Activated naive CD4-positive, alpha-beta T cell treated with anti-CD3 and anti-CD28 coated beads, Interleukin-2, amount 50 U/mL, for 16 hours (primary cell): ENCODE data around the gene MTUS2.

Experiments
- DNase-seq: peaks from one replicate; pipeline ENCODE4 v3.0.0-alpha.2; 2020

MTUS2 gene

GRCh38 chr13:28820099-28821051 is at the start of gene MTUS2:
Gene MTUS2 (plus strand): TSS chr13:28820339.
- peak; percentile 42 for DNase-seq

GRCh38 chr13:28778308-28779215 is 41.6 kb upstream of the MTUS2 start:
- no peak for DNase-seq

GRCh38 chr13:28792992-28793391 is 27.1 kb upstream of the MTUS2 start:
- DNase-seq, result no peak

- DNase-seq, result no peak
Observed at GRCh38 chr13:28794396-28794795, 25.7 kb upstream of the MTUS2 start.

GRCh38 chr13:28796938-28797257 is 23.2 kb upstream of the MTUS2 start:
- no peak for DNase-seq

DNA sequence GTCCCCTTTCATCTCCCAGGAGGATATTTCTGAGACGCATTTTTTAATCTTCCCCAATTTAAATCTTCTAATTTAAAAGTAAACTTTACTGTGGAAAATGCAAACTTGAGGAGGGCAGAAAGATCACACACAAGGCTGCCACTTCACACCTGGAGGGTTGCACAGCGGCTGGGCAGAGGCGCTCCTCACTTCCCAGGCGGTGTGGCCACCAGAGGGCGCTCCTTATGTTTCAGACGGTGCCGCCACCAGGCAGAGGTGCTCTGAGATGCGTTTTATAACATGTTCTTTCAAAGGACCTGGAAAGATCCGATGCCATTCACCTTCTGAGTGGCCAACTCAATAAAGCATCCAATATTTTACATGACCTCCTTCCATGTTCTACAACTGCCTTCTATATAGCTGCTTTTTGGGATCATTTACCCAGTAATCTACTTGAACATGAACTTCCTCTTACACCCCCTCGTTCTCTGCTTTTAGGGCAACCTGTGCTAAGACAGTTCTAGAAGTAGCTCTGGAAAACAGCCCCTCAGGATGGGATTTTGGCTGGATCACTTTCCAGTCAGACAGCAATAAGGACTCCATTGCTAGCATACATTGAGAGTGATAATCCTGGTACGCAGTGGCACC is 14.8 kb upstream of the MTUS2 start:
- peak; percentile 20 for DNase-seq

DNA sequence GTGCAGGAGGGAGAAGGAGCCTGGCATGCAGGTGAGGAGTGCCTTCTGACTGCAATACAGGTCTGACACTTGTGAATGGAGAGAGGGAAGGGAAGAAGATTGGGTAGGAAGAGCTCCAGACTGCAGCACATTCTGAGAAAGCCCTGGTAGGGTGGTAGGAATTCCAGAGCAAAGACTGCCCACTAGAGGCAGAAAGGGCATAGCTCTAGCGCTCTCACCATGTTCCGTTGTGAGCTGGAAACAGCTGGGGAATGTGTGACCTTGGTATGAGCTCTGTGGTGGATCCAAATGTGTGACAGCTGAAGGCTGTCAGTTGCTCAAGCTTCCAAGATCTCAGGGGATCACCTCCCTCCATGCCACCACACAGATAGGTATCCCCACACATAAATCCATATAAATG is 2.9 kb upstream of the MTUS2 start:
- DNase-seq, result no peak

DNA sequence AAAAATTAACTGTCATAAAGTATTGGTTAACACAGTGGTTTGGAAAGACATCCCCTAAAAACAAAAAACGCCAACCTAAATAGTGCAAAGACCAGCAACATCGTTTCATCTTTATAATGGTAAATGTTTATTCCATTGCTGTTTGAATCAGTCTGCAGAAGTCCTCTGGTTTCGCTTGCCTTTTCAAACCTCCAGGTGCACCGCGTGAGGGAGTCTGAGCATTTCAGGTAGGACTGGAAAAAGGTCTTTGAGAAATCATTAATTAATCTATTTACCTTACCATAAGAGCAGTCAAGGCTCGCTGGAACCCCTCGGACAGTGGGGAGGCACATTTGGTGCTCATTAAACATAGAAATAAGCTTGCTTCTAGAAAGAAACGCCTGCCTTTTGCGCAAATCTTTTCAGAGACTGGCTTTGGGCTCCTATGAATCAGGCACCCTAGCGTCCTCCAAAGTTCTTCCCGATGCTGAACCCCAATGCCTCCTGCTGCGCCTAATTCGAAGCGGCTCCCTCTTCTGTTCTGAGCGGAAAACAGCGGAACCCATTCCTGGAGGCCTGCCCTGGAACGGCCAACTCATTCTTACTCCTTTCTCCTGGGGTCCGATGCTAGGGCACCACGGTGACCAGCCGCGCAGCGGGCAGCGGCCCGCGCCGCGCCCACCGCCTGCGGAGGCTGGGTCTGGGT is 951 bp upstream of the MTUS2 start:
- DNase-seq, result no peak

DNA sequence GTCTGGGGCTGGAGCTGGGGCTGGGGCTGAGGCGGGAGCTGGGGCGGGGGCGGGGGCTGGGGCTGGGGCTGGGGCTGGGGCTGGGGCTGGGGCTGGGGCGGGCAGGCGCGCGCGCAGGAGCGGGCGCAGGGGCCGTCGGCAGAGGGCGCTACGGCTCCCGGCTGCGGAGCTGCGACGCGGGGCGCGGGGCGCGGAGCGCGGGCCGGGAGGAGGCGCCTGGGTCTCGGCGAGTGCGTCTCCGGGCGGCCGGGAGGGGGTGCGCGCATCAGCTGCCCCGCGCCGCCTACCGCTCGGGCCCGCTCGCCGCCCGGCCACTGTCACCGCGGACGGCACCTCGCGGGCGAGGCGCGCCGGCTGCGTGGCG is 422 bp upstream of the MTUS2 start:
- DNase-seq, result peak; percentile 59

DNA sequence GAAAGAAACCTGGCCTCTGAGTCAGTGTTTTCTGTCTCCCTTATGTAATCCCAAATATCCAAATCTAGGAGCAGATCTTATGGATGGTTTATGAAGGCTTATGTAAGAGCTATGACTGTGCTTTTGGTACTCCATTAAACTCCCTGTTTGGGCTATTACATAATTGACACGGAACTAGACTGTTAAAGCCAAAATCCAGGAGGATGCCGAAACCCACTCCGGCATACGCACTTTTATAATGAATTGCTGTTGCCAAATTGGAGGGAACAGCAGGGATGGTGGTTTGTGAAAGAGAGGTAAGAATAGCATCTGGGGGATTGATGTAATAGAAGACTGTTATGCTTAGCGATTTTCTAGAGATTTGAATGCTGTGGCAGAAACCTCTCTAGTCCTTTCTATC is 2.0 kb downstream of the MTUS2 start:
- DNase-seq, result no peak

GRCh38 chr13:28822801-28823200 is 2.7 kb downstream of the MTUS2 start:
- no peak for DNase-seq

DNA sequence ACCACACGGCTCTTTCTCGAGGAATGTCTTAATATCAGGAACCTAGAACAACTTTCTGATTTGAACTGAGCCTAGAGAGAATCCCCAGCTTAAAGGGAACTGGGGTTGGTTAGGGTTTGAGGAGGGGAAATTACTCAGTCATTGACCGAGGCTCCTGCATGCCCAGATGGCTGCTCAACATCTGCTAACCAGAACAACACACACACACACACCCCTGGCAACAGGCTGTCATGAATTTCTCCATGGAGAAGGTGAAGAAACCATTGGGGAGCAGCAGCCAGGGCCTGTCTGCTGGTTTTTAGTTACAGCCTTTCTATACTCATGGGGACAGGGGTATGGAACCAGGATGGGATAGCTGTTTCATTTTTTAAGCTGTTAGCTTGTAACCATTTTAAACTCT is 5.2 kb downstream of the MTUS2 start:
- DNase-seq, result no peak

DNA sequence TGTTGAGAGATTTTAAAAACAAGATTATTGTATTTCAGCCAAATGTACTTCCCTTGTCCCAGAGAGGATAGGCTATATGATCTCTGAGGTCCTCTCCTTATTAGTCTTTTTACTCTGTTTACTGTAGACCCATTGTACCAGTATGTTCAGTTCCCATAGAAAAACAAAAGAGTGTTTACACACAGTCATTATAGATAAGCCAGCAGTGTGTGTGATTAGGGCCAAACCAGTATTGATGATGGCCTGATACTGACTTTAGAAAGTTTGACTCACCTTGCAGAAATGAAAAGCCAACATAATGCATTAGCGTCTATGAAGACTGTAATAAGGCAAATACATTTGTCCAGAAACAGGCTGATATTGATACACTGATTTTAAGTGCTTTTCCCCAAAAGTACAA is 6.2 kb downstream of the MTUS2 start:
- no peak for DNase-seq

GRCh38 chr13:28830580-28830979 is 10.4 kb downstream of the MTUS2 start:
- no peak for DNase-seq

GRCh38 chr13:28831117-28831516 is 11.0 kb downstream of the MTUS2 start:
- DNase-seq, result no peak

DNA sequence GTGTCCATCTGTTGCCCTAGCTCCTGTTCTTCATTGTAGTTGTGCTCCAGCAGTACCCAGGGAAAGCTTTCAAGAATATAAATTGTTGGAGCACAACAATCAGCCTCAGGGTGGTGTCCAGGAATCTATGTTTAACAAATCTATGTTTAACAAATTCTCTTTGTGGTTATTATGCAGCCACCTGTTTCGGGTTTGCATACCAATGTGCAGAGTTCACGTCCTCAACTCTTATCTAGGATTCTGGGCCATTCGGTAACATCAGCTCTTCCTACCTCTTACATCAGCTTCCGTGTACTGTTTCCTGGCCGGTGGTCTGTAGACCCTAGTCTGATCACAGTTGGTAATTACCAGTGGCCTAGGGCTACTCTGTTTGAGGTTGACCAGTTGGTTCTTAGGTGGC is 17.0 kb downstream of the MTUS2 start:
- DNase-seq, result no peak

- no peak for DNase-seq
Observed at GRCh38 chr13:28843639-28844038, 23.5 kb downstream of the MTUS2 start.

DNA sequence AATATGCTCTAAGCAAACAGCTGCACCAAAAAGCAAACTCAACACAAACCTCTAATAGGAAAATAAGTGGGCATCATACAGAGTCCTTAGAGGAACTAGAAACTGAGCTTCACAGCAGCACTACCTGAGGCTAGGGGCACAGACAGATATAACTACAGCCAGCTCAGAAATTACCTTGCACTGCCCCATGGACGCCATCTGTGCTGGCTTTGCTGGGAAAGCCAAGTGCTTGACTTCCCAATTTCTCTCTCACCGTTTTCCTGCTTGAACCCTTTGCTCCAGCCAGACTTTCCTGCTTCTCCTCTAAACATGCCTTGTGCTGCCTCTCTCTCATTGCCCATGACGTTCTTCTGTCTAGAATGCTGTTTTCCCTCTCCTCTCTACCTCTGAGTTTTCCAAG is 29.3 kb downstream of the MTUS2 start:
- DNase-seq, result no peak

DNA sequence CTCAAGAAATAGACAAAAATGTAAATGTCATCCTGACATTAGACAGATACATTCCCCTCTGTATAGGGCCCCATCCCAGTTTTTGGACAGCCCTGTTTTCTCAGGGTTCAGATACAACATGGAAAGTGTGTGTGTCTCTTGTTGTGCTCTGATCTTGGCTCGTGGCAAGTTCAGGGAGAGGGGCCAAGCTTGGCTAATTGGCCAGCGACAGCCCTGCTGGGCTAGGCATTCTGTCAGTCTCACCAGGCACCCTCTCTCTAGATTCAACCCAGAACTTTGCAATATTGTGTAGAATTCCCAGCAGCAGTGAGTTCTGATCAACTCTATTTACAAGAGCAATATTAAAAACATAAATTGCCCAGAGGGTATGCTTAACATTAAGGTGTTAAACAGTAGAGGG is 30.1 kb downstream of the MTUS2 start:
- DNase-seq, result no peak

- no peak for DNase-seq
Observed at GRCh38 chr13:28851422-28851821, 31.3 kb downstream of the MTUS2 start.

- no peak for DNase-seq
Observed at GRCh38 chr13:28854657-28855056, 34.5 kb downstream of the MTUS2 start.

DNA sequence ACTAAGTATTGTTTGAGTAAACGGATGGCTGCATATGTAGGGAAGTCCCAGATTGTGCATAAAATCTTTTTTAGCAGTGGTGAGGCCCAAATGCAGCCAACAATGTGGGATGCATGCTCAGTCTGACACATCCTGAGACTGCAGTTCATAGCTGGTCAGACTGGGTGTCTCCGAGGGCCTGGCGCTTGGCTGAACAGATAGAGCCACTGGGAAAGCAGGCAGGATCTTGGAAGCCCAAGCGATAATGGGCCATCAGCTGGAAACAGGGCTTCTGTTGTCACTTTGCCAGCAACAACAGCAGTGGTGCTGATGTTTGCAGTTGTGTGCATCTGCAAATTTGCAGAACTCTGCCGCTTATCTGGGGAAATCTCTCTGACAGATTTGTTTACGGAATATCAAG is 36.1 kb downstream of the MTUS2 start:
- no peak for DNase-seq

DNA sequence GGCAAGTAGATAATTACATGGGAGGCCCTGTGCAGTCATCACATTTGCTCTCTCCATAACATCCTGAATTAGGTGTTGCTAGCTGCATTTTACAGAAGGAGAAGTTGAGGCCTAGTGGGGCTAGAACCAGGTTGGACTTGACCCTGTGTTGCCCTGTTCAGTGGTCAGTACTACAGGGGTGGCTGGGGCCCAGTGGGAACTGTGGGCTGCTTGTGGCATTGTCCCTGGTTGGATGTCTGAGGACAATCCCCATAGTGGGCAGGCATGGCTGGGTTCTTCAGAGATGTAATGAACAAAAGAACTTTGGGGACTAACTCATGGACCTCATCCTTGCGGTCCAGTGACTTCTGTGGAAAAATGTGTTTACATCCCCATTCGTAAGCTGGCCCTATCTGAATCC is 38.9 kb downstream of the MTUS2 start:
- no peak for DNase-seq
